Neutrophil (primary cell): ENCODE data around the gene OR10G3.
"Not testable (repeated sequence)": the region's sequence is repeated elsewhere in the genome, so short reads cannot be mapped to it uniquely, and the experiment has no call there.

Experiments used
- H3K27ac ChIP-seq: fragments of 200-600 bp; sonication (generic); 2 replicates; pipeline ENCODE4 v1.5.1; 2016; ENCODE audit warnings: mild to moderate bottlenecking, moderate library complexity
- H3K27me3 ChIP-seq: fragments of 200-600 bp; sonication (generic); 2 replicates; pipeline ENCODE4 v1.6.0; 2016; ENCODE audit warnings: mild to moderate bottlenecking
- H3K36me3 ChIP-seq: fragments of 200-600 bp; sonication (generic); 2 replicates; pipeline ENCODE4 v1.5.1; 2017
- H3K4me1 ChIP-seq, 2 experiments: fragments of 200-600 bp in 1 of 2; sonication (generic) in 1 of 2; 1 replicate in 1 of 2; 2 replicates in 1 of 2; pipeline versions ENCODE4 v1.5.1 to v1.6.1; 2013 to 2016; ENCODE audit warnings: low read depth in 1 of 2, low read length in 1 of 2, mild to moderate bottlenecking in 1 of 2, moderate library complexity in 1 of 2; ENCODE audit not compliant: control insufficient read depth in 1 of 2, insufficient read depth in 1 of 2
- H3K4me3 ChIP-seq, 2 experiments: fragments of 200-600 bp in 1 of 2; sonication (generic) in 1 of 2; 1 replicate in 1 of 2; 2 replicates in 1 of 2; pipeline ENCODE4 v1.5.1; 2013 to 2016; ENCODE audit warnings: low read depth in 1 of 2, low read length in 1 of 2, mild to moderate bottlenecking in 1 of 2, moderate library complexity in 1 of 2
- H3K9me3 ChIP-seq: fragments of 200-600 bp; sonication (generic); 2 replicates; pipeline ENCODE4 v1.5.1; 2016
- TF ChIP-seq, protein P1 (sequence below): fragments of 200-600 bp; sonication (generic); IDR thresholded peaks from 2 replicates; pipeline ENCODE4 v1.5.1; 2016; ENCODE audit warnings: antibody characterized with exemption

The OR10G3 gene, protein sequence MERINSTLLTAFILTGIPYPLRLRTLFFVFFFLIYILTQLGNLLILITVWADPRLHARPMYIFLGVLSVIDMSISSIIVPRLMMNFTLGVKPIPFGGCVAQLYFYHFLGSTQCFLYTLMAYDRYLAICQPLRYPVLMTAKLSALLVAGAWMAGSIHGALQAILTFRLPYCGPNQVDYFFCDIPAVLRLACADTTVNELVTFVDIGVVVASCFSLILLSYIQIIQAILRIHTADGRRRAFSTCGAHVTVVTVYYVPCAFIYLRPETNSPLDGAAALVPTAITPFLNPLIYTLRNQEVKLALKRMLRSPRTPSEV

DNA sequence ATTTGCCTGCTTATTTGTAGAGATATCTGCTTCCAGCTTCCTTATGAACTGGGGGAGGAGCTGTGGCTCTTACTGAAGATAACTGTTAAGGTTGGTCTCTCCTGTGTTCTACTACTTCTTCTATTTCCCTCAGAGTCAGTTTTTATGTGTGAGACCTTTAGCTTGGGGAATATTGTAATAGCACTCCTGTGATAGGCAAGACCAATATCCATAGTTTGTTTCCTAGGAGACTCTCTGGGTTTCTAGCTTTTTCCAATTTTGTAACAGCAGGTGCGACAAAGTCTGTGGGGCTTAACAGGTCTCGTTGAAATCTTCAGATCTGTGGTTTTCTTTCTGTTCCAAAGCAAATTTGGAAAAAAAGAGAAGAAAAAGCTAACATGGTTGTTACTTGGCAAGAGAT is at the start of gene OR10G3:
Gene OR10G3 (minus strand): TSS at position 101 of the 400 bp plus-strand sequence. CDS start 9,332 bp downstream, outside the sequence.
- Histone ChIP-seq H3K9me3 (no peaks in the 10 kb centered on the region), H3K4me3 (no peak within 1 kb of the TSS), H3K27ac (no peak within 1 kb of the TSS), H3K36me3 (no peaks in the 10 kb centered on the region), H3K27me3 (peaks cover 41% of the 10 kb centered on the region), H3K4me1 (no peaks in the 10 kb centered on the region)
- TF ChIP-seq, protein P1, sequence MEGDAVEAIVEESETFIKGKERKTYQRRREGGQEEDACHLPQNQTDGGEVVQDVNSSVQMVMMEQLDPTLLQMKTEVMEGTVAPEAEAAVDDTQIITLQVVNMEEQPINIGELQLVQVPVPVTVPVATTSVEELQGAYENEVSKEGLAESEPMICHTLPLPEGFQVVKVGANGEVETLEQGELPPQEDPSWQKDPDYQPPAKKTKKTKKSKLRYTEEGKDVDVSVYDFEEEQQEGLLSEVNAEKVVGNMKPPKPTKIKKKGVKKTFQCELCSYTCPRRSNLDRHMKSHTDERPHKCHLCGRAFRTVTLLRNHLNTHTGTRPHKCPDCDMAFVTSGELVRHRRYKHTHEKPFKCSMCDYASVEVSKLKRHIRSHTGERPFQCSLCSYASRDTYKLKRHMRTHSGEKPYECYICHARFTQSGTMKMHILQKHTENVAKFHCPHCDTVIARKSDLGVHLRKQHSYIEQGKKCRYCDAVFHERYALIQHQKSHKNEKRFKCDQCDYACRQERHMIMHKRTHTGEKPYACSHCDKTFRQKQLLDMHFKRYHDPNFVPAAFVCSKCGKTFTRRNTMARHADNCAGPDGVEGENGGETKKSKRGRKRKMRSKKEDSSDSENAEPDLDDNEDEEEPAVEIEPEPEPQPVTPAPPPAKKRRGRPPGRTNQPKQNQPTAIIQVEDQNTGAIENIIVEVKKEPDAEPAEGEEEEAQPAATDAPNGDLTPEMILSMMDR, result no peak

DNA sequence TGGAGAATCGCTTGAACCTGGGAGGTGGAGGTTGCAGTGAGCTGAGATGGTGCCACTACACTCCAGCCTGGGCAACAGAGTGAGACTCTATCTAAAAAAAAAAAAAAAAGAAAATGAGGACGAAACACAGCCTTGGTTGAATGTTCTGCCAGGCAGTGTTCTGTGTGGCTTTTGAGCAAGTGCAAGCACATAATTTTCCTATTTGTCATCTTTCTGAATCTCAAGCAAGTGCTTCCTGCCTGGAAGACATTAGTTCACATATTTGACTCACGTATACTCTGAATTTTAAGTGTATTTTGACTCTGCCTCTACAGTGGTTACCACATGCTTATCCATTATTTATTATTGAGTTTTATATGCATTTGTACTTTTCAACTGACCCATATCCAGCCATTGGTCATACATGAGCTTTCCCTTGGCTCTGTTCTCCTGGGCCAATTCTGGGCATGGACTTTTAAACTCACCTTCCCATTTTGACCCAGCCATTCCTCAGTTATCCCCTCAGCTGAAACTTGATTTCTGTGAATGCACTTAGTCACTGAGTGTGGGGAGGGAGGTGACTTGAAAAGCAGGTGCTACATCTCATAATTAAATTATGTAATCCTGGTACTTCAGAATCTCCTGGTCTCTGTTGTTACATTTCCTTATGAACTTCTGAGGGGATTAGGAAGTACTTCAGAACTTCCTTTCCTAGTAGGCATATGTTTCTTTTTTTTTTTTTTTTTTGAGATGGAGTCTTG is 46.8 kb upstream of the OR10G3 start:
- Histone ChIP-seq H3K36me3 (no peaks in the 10 kb centered on the region), H3K27me3 (peaks cover 4% of the 10 kb centered on the region), H3K27ac (no peak overlapping the region), H3K9me3 (no peaks in the 10 kb centered on the region), H3K4me1 (no peaks in the 10 kb centered on the region), H3K4me3 (no peak overlapping the region)
- TF ChIP-seq, protein P1, result no peak

DNA sequence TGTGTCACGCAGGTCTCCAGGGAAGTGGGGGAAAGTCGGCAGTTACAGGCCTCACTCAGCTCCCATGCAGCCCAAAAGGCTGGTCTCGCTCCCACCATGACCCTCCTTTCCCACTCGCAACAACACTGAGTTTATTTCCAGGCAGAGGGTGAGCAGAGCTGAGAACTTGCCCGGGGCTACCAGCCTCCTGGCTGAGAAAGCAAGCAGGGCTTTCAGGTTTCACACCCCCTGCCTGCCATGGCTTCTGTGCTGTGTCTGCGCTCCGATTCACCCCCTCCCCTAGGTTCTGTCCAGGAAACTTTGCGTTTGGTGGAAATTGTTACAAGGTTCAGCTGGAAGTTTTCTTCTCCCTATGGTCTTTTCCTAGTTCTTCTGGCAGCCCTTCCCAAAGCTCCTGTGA is 37.7 kb upstream of the OR10G3 start:
- H3K4me3 ChIP-seq, result no peak overlapping the region
- H3K27ac ChIP-seq, result no peak overlapping the region
- H3K27me3 ChIP-seq, result peaks cover 4% of the 10 kb centered on the region
- no peaks in the 10 kb centered on the region for H3K9me3 ChIP-seq
- TF ChIP-seq, protein P1, result no peak
- H3K4me1 ChIP-seq, result no peaks in the 10 kb centered on the region
- H3K36me3 ChIP-seq, result no peaks in the 10 kb centered on the region

DNA sequence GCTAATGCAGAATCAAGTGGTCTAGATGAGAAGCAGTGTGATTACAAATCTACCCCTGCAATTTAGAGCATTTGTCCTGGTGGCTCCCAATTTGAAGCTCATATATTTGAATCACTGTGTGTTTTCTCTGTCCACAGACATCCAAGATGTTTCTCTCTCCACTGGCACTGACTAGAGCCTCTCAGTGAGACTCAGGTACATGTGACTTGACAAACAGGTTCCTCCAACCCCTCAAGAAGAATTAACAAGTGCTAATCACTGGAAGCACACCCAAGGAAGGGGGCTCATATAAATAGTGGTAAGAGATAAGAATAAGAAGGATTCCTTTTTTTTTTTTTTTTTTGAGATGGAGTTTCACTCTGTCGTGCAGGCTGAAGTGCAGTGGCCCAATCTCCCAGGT is 34.4 kb upstream of the OR10G3 start:
- no peak overlapping the region for H3K27ac ChIP-seq
- no peak overlapping the region for H3K4me3 ChIP-seq
- H3K4me1 ChIP-seq, result no peaks in the 10 kb centered on the region
- TF ChIP-seq, protein P1, result no peak
- H3K27me3 ChIP-seq, result peaks cover 5% of the 10 kb centered on the region
- no peaks in the 10 kb centered on the region for H3K9me3 ChIP-seq
- H3K36me3 ChIP-seq, result no peaks in the 10 kb centered on the region

DNA sequence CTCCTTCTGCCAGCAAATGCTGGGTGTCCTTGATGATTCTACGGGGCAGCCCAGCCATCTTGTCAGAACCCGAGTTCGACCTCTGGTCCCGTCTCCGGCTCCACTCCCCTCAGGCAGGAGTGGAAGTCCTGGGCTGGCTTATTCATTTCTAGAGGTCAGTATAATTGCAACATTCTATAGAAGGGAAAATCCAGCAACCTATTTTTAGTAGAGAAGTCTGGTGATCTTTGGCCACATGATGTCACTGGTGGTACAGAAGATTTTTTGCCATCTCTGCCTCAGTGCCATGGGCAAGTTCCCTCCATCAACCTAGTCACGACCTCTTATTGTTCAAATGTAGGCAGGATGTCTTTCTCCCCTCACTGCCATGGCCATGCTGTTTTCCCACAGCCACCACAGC is 32.4 kb upstream of the OR10G3 start:
- peaks cover 13% of the 10 kb centered on the region for H3K27me3 ChIP-seq
- H3K4me1 ChIP-seq, result no peaks in the 10 kb centered on the region
- TF ChIP-seq, protein P1, result no peak
- no peaks in the 10 kb centered on the region for H3K36me3 ChIP-seq
- H3K9me3 ChIP-seq, result no peaks in the 10 kb centered on the region
- H3K4me3 ChIP-seq, result no peak overlapping the region
- no peak overlapping the region for H3K27ac ChIP-seq

DNA sequence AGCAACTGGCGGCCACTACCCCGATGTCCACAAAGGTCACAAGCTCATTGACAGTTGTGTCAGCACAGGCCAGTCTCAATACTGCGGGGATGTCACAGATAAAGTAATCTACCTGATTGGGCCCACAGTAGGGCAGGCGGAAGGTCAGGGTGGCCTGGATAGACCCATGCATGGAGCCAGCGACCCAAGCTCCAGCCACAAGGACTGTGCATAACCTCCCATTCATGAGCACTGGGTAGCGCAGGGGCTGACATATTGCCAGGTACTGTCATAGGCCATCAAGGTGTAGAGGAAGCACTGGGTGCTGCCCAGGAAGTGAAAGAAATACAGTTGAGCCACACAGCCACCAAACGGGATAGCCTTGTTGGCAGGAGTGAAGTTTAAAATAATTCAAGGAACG is 22.3 kb upstream of the OR10G3 start:
- not testable (repeated sequence) for H3K4me3 ChIP-seq, H3K36me3 ChIP-seq, H3K9me3 ChIP-seq, H3K27ac ChIP-seq, H3K4me1 ChIP-seq
- peaks cover 15% of the 10 kb centered on the region for H3K27me3 ChIP-seq
